Loucy (cell line): ENCODE measurements around the gene CFAP70.

ENCODE experiments used
- H2AFZ ChIP-seq: fragments of 200-600 bp; sonication (generic); 2 replicates; pipeline ENCODE4 v1.6.0; 2016; ENCODE audit warnings: antibody characterized with exemption, mild to moderate bottlenecking, low read length, moderate library complexity
- H3F3A ChIP-seq: fragments of 200-600 bp; 2 replicates; pipeline ENCODE4 v1.6.0; 2016; ENCODE audit warnings: antibody characterized with exemption, low read depth, mild to moderate bottlenecking
- H3K27me3 ChIP-seq: fragments of 200-600 bp; sonication (generic); 2 replicates; pipeline ENCODE4 v1.6.1; 2014; ENCODE audit warnings: low read length, mild to moderate bottlenecking; ENCODE audit not compliant: insufficient read depth, poor library complexity, severe bottlenecking
- H3K36me3 ChIP-seq: fragments of 200-600 bp; sonication (generic); 2 replicates; pipeline ENCODE4 v1.6.1; 2016; ENCODE audit warnings: low read length; ENCODE audit not compliant: insufficient read depth
- H3K4me1 ChIP-seq: fragments of 200-600 bp; sonication (generic); 2 replicates; pipeline ENCODE4 v1.5.1; 2014; ENCODE audit warnings: low read length, mild to moderate bottlenecking; ENCODE audit not compliant: insufficient read depth, poor library complexity, severe bottlenecking
- H3K4me2 ChIP-seq: fragments of 200-600 bp; sonication (generic); 2 replicates; pipeline ENCODE4 v1.6.0; 2014; ENCODE audit warnings: antibody characterized with exemption, low read length, low read depth, mild to moderate bottlenecking; ENCODE audit not compliant: poor library complexity, severe bottlenecking
- H3K4me3 ChIP-seq: fragments of 200-600 bp; sonication (generic); 2 replicates; pipeline ENCODE4 v1.5.1; 2014; ENCODE audit warnings: low read length, mild to moderate bottlenecking, mixed read lengths; ENCODE audit not compliant: poor library complexity, severe bottlenecking
- H3K79me2 ChIP-seq: fragments of 200-600 bp; sonication (generic); 2 replicates; pipeline ENCODE4 v1.6.1; 2014; ENCODE audit warnings: low read length; ENCODE audit not compliant: insufficient read depth
- H3K9ac ChIP-seq: fragments of 200-600 bp; sonication (generic); 2 replicates; pipeline ENCODE4 v1.6.0; 2014; ENCODE audit warnings: mild to moderate bottlenecking, low read depth, low read length, moderate library complexity; ENCODE audit not compliant: poor library complexity, severe bottlenecking
- H3K9me2 ChIP-seq: fragments of 200-600 bp; sonication (generic); replicated peaks from 2 replicates; pipeline ENCODE4 v1.6.1; 2016; ENCODE audit warnings: low read depth, low read length, mixed read lengths
- H3K9me3 ChIP-seq: fragments of 200-600 bp; sonication (generic); 2 replicates; pipeline ENCODE4 v1.6.1; 2014; ENCODE audit warnings: mild to moderate bottlenecking, antibody characterized with exemption, low read length, low read depth; ENCODE audit not compliant: insufficient read depth
- H4K20me1 ChIP-seq: fragments of 200-600 bp; sonication (generic); 2 replicates; pipeline ENCODE4 v1.6.0; 2014; ENCODE audit warnings: antibody characterized with exemption, low read length, mild to moderate bottlenecking; ENCODE audit not compliant: insufficient read depth, poor library complexity, severe bottlenecking
- EZH2phosphoT487 ChIP-seq: fragments of 200-600 bp; IDR thresholded peaks from 2 replicates; pipeline ENCODE4 v1.6.1; 2018; ENCODE audit warnings: antibody characterized with exemption, mild to moderate bottlenecking, moderate library complexity, borderline replicate concordance
- TF ChIP-seq, protein P1 (sequence below): fragments of 200-600 bp; sonication (generic); conservative IDR thresholded peaks from 2 replicates; pipeline ENCODE4 v1.5.1; 2014; ENCODE audit warnings: mild to moderate bottlenecking, antibody characterized with exemption, low read length

The CFAP70 gene

DNA sequence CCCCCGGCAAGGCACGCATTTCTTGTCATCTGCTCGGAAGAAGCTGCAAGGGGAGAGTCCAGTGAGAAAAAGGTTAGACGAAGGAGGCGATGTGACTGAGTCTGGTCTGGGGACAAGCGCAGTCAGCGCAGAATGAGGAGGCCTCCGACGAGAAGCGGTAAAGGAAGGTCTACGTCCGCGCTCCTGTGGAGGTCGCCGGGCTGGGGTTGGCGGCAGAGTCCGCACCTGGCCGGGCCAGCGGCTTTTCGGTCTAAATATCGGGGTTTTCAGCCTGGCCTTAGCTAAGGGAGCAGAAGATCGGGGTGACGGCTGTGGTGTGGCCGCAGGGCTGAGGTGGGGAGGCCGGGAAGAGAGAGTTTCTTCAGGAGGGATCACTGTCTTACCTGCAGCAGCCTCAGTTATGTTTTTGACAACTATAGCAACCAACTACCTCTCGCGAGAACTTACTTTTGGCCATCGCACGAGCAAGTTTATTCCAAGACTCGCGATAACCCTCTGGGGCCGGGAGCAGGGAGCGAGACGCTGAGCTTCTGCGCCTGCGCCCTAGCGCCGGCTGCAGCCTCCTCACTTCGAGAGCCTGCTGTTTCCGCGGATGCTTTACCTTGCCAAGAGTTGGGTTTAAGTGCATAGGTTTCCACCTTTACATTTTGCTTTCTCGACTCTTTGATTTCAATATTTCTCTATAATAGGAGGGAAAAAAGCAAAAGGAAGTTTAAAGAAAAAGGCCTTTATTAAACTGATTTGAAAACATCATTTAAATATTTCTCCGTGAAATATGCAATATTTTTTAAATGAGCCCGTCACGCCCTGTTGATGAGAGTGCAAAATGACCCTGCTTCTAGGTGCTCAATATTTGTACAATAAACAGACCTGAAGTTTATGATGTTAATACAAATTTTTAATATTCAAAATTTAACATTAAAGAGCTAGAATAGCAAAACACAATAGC lies at the start of gene CFAP70:
TSS of gene CFAP70 (minus strand) at position 534 of the 949 bp plus-strand sequence. CDS start 4,068 bp downstream, outside the sequence.
- Histone ChIP-seq H3K9ac (peak within 1 kb of the TSS; percentile 63), H2AFZ (peak within 1 kb of the TSS; percentile 84), H3K27me3 (no peaks in the 10 kb centered on the region)

DNA sequence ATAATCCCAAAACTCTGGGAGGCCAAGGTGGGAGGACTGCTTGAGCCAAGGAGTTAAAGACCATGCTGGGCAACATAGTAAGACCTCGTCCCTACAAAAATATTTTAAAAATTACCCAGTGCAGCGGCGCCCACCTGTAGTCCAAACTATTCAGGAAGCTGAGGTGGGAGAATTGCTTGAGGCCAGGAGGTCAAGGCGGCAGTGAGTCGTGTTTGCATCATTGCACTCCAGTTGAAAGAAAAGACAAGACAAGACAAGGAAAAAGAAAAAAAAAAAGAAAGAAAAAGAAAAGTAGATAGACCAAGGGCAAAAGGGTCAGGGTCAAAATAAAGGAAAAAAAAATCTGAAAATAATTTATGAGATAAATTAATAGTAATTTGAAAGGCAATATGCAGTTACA lies 49.4 kb upstream of the CFAP70 start:
- no peaks in the 10 kb centered on the region; the same call in 1 of the 2 replicates for H3F3A ChIP-seq
- peaks cover 23% of the 10 kb centered on the region for H4K20me1 ChIP-seq
- no peak overlapping the region for H2AFZ ChIP-seq
- no peak overlapping the region for H3K4me2 ChIP-seq
- no peak for TF ChIP-seq EZH2phosphoT487
- TF ChIP-seq, protein P1, sequence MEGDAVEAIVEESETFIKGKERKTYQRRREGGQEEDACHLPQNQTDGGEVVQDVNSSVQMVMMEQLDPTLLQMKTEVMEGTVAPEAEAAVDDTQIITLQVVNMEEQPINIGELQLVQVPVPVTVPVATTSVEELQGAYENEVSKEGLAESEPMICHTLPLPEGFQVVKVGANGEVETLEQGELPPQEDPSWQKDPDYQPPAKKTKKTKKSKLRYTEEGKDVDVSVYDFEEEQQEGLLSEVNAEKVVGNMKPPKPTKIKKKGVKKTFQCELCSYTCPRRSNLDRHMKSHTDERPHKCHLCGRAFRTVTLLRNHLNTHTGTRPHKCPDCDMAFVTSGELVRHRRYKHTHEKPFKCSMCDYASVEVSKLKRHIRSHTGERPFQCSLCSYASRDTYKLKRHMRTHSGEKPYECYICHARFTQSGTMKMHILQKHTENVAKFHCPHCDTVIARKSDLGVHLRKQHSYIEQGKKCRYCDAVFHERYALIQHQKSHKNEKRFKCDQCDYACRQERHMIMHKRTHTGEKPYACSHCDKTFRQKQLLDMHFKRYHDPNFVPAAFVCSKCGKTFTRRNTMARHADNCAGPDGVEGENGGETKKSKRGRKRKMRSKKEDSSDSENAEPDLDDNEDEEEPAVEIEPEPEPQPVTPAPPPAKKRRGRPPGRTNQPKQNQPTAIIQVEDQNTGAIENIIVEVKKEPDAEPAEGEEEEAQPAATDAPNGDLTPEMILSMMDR, result no peak
- H3K79me2 ChIP-seq, result peaks cover 87% of the 10 kb centered on the region
- no peaks in the 10 kb centered on the region for H3K27me3 ChIP-seq
- H3K9me3 ChIP-seq, result no peaks in the 10 kb centered on the region
- H3K4me3 ChIP-seq, result no peak overlapping the region
- peaks cover 25% of the 10 kb centered on the region for H3K4me1 ChIP-seq
- H3K36me3 ChIP-seq, result no peaks in the 10 kb centered on the region
- no peaks in the 10 kb centered on the region for H3K9me2 ChIP-seq
- no peak overlapping the region for H3K9ac ChIP-seq

More for the DNA sequence above, at the start of gene CFAP70:
- H3K4me1 ChIP-seq, result no peaks in the 10 kb centered on the region
- H3K9me2 ChIP-seq, result no peaks in the 10 kb centered on the region
- no peaks in the 10 kb centered on the region for H3K36me3 ChIP-seq
- H3K9me3 ChIP-seq, result no peaks in the 10 kb centered on the region
- H3K79me2 ChIP-seq, result no peaks in the 10 kb centered on the region
- peak within 1 kb of the TSS; percentile 67 for H3K4me3 ChIP-seq
- no peaks in the 10 kb centered on the region for H3F3A ChIP-seq
- H4K20me1 ChIP-seq, result no peaks in the 10 kb centered on the region
- TF ChIP-seq EZH2phosphoT487, result no peak
- TF ChIP-seq, protein P1, result no peak
- H3K4me2 ChIP-seq, result peak within 1 kb of the TSS; percentile 55

DNA sequence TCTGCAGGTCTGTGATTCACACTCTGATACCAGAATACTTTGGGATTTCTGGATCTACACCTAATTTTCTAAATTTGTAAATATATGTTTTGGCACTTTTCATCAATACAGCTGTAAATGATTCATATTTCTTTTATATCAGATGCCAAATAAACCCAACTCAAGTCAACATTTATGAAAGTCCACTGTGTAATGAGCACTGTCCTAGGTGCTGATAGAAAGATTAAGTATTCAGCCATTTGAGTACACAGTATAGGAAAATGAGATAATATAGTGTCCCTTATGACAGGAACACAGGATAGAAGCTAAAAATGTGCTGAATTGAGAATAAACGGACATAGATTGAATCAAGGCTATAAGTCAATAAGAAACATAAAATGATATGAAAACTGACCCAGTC lies 48.8 kb upstream of the CFAP70 start:
- Histone ChIP-seq H3F3A (no peaks in the 10 kb centered on the region), H2AFZ (no peak overlapping the region), H3K36me3 (no peaks in the 10 kb centered on the region), H4K20me1 (peaks cover 23% of the 10 kb centered on the region), H3K9ac (no peak overlapping the region), H3K4me2 (no peak overlapping the region), H3K27me3 (no peaks in the 10 kb centered on the region), H3K9me2 (no peaks in the 10 kb centered on the region), H3K4me1 (peaks cover 25% of the 10 kb centered on the region), H3K9me3 (no peaks in the 10 kb centered on the region), H3K79me2 (peaks cover 89% of the 10 kb centered on the region), H3K4me3 (no peak overlapping the region)
- no peak for TF ChIP-seq EZH2phosphoT487
- TF ChIP-seq, protein P1, result no peak
